WTC11 (cell line): ENCODE results near the gene ADCY6. TPM values are rescaled to one million over a fixed set of nuclear protein-coding genes. Genes with fewer than 3 reads are reported as not detected.

Experiments
- ATAC-seq: fragments of 200-7000 bp; cut with Tn5 transposase; 2 replicates; pipeline ENCODE4 v1.10.0; 2021; ENCODE audit warnings: mild to moderate bottlenecking, moderate library complexity
- CTCF ChIA-PET: fragments of 300-600 bp; sonication (Branson Sonifier 250); formaldehyde crosslinking; loops from one replicate; lab custom pipeline; 2021; ENCODE audit warnings: antibody characterized with exemption; lab: Charles Lee
- POLR2A ChIA-PET: fragments of 350-600 bp; sonication (Branson Sonifier 250); formaldehyde crosslinking; loops from one replicate; lab custom pipeline; 2021; ENCODE audit warnings: antibody characterized with exemption; lab: Charles Lee
- DNase-seq: peaks from one replicate; pipeline ENCODE4 v3.0.0; 2021; ENCODE audit warnings: low spot score
- H3K27ac Mint-ChIP-seq: 2 replicates; pipeline ENCODE4 v1.8.0; 2021; ENCODE audit warnings: mixed read lengths
- H3K27me3 Mint-ChIP-seq: 2 replicates; pipeline ENCODE4 v1.8.0; 2021; ENCODE audit warnings: low read depth, mild to moderate bottlenecking, moderate library complexity, mixed read lengths
- H3K36me3 Mint-ChIP-seq: 2 replicates; pipeline ENCODE4 v1.8.0; 2021; ENCODE audit warnings: mixed read lengths
- H3K4me1 Mint-ChIP-seq: 2 replicates; pipeline ENCODE4 v1.8.0; 2022; ENCODE audit warnings: mixed read lengths
- H3K4me3 Mint-ChIP-seq: 2 replicates; pipeline ENCODE4 v1.8.0; 2021; ENCODE audit warnings: mild to moderate bottlenecking, moderate library complexity, mixed read lengths
- H3K9me3 Mint-ChIP-seq: 2 replicates; pipeline ENCODE4 v1.8.0; 2021; ENCODE audit warnings: mixed read lengths
- ELF4 ChIP-seq: sonication (generic); formaldehyde crosslinking; IDR thresholded peaks from 2 replicates; pipeline ENCODE4 v1.8.1; 2022; ENCODE audit warnings: low read depth, mild to moderate bottlenecking, moderate library complexity, missing genetic modification reagents
- FOXK1 ChIP-seq: sonication (generic); formaldehyde crosslinking; IDR thresholded peaks from 2 replicates; pipeline ENCODE4 v1.8.0; 2022; ENCODE audit warnings: mild to moderate bottlenecking, moderate library complexity, missing genetic modification reagents
- FOXP1 ChIP-seq: sonication (generic); formaldehyde crosslinking; IDR thresholded peaks from 2 replicates; pipeline ENCODE4 v1.8.0; 2022; ENCODE audit warnings: missing genetic modification reagents, mild to moderate bottlenecking, moderate library complexity, borderline replicate concordance
- IRF2 ChIP-seq: sonication (generic); formaldehyde crosslinking; IDR thresholded peaks from 2 replicates; pipeline ENCODE4 v1.8.0; 2022; ENCODE audit warnings: low read depth, missing genetic modification reagents, borderline replicate concordance
- NR3C1 ChIP-seq: sonication (generic); formaldehyde crosslinking; conservative IDR thresholded peaks from 2 replicates; pipeline ENCODE4 v1.8.1; 2023; ENCODE audit warnings: low read depth, mild to moderate bottlenecking, missing genetic modification reagents
- PRRX2 ChIP-seq: fragments of 250-450 bp; sonication (Bioruptor Pico); IDR thresholded peaks from 2 replicates; pipeline ENCODE4 v1.8.0; 2021; ENCODE audit warnings: mild to moderate bottlenecking
- SMAD4 ChIP-seq: sonication (generic); formaldehyde crosslinking; IDR thresholded peaks from 2 replicates; pipeline ENCODE4 v1.8.0; 2022; ENCODE audit warnings: mild to moderate bottlenecking, missing genetic modification reagents
- TP53 ChIP-seq: sonication (generic); formaldehyde crosslinking; IDR thresholded peaks from 2 replicates; pipeline ENCODE4 v1.8.1; 2023; ENCODE audit warnings: mild to moderate bottlenecking, missing genetic modification reagents
- ZNF263 ChIP-seq: sonication (generic); formaldehyde crosslinking; IDR thresholded peaks from 2 replicates; pipeline ENCODE4 v1.8.1; 2022; ENCODE audit warnings: low read depth, mild to moderate bottlenecking, moderate library complexity, missing genetic modification reagents
- ZNF317 ChIP-seq: sonication (generic); formaldehyde crosslinking; IDR thresholded peaks from 2 replicates; pipeline ENCODE4 v1.8.1; 2023; ENCODE audit warnings: low read depth, mild to moderate bottlenecking, moderate library complexity, missing genetic modification reagents, borderline replicate concordance
- ZNF396 ChIP-seq: fragments of 250-450 bp; sonication (Bioruptor Pico); IDR thresholded peaks from 2 replicates; pipeline ENCODE4 v1.8.0; 2021; ENCODE audit warnings: mild to moderate bottlenecking, moderate library complexity, borderline replicate concordance
- ZNF423 ChIP-seq: fragments of 250-450 bp; sonication (Bioruptor Pico); IDR thresholded peaks from 2 replicates; pipeline ENCODE4 v2.1.2; 2022; ENCODE audit warnings: mild to moderate bottlenecking, moderate library complexity
- ZNF671 ChIP-seq: fragments of 250-450 bp; sonication (Bioruptor Pico); IDR thresholded peaks from 2 replicates; pipeline ENCODE4 v1.8.0; 2021; ENCODE audit warnings: mild to moderate bottlenecking
- total RNA-seq: library from RNA; stranded (reverse); gene quantifications from 3 replicates; pipeline ENCODE4 v1.2.3, GENCODE V29; 2021
- TF ChIP-seq, protein P1 (sequence below): fragments of 250-450 bp; sonication (Bioruptor Pico); conservative IDR thresholded peaks from 2 replicates; pipeline ENCODE4 v1.9.0; 2021; ENCODE audit warnings: mild to moderate bottlenecking
- TF ChIP-seq, protein P2 (sequence below): sonication (generic); formaldehyde crosslinking; IDR thresholded peaks from 2 replicates; pipeline ENCODE4 v1.8.0; 2022; ENCODE audit warnings: mild to moderate bottlenecking, missing genetic modification reagents
- TF ChIP-seq, protein P3 (sequence below): fragments of 250-450 bp; sonication (Bioruptor Pico); IDR thresholded peaks from 2 replicates; pipeline ENCODE4 v2.1.2; 2022; ENCODE audit warnings: mild to moderate bottlenecking, moderate library complexity
- TF ChIP-seq, protein P4 (sequence below): sonication (generic); formaldehyde crosslinking; IDR thresholded peaks from 2 replicates; pipeline ENCODE4 v1.8.0; 2023; ENCODE audit warnings: missing genetic modification reagents
- TF ChIP-seq, protein P5 (sequence below): sonication (generic); formaldehyde crosslinking; IDR thresholded peaks from 2 replicates; pipeline ENCODE4 v1.8.0; 2022; ENCODE audit warnings: mild to moderate bottlenecking, missing genetic modification reagents
- TF ChIP-seq, protein P6 (sequence below): sonication (generic); formaldehyde crosslinking; IDR thresholded peaks from 2 replicates; pipeline ENCODE4 v1.8.1; 2022; ENCODE audit warnings: missing genetic modification reagents, borderline replicate concordance
- TF ChIP-seq, protein P7 (sequence below): fragments of 250-450 bp; sonication (Bioruptor Pico); IDR thresholded peaks from 2 replicates; pipeline ENCODE4 v1.8.0; 2021; ENCODE audit warnings: mild to moderate bottlenecking

The ADCY6 gene
- total RNA-seq, 1 experiment from 2014 or later, result 12.8 TPM

DNA sequence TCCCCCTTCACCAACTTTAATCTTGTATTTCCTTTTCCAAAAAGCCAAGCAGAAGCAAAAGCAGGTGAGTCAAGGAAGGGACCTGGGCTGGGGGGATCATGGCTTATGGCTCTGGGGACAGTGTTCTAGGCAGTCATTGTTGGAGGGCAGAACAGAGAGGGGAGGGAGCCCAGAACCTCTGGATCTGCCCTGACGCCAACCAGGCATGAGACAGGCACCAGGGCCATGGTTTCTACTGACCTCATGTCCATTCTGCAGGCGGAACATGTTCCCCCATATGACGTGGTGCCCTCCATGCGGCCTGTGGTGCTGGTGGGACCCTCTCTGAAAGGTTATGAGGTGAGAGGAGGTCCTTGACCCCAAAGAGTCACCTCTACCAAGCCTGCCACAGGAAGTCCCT lies 36.0 kb upstream of the ADCY6 start:
- no peaks in the 10 kb centered on the region for H3K9me3 Mint-ChIP-seq
- ATAC-seq, result no peak
- TF ChIP-seq, protein P1, sequence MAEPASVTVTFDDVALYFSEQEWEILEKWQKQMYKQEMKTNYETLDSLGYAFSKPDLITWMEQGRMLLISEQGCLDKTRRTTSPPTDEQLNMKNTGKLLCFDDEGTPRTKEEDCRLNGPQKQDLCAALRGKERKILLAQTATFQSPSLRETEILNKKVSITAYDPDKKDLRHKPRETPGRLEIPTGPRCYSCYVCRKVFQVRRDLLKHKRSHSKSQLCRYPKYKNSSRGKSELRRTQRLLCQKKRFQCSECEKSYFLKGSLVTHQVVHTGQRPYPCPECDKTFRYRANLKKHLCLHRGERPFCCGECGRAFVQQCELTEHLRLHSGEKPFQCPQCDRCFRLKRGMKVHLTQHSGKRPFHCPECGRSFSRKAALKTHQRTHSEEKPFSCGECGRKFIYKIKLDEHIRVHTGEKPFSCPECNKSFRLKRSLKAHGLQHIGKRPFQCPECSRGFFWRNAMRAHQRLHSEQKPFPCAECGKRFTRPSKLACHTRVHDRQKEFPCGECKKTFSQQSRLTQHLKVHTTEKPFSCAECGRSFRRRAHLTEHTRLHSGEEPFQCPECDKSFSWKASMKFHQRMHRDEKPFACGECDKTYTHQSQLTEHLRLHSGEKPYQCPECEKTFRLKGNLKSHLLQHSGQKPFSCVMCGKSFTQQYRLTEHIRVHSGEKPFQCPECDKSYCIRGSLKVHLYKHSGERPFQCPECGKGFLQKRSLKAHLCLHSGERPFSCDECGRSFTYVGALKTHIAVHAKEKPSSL, result no peak
- no peak for TF ChIP-seq ZNF671 (CRISPR knock-in tag)
- TF ChIP-seq SMAD4 (CRISPR knock-in tag), result no peak
- no peak for TF ChIP-seq ZNF423 (CRISPR knock-in tag)
- TF ChIP-seq PRRX2 (CRISPR knock-in tag), result no peak
- TF ChIP-seq ZNF263 (CRISPR knock-in tag), result no peak
- TF ChIP-seq, protein P2, sequence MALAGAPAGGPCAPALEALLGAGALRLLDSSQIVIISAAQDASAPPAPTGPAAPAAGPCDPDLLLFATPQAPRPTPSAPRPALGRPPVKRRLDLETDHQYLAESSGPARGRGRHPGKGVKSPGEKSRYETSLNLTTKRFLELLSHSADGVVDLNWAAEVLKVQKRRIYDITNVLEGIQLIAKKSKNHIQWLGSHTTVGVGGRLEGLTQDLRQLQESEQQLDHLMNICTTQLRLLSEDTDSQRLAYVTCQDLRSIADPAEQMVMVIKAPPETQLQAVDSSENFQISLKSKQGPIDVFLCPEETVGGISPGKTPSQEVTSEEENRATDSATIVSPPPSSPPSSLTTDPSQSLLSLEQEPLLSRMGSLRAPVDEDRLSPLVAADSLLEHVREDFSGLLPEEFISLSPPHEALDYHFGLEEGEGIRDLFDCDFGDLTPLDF (CRISPR knock-in tag), result no peak
- TF ChIP-seq ELF4 (CRISPR knock-in tag), result no peak
- TF ChIP-seq IRF2, result no peak
- TF ChIP-seq NR3C1 (CRISPR knock-in tag), result no peak
- no peak for TF ChIP-seq ZNF317
- no peak for TF ChIP-seq TP53 (CRISPR knock-in tag)
- no peak for TF ChIP-seq ZNF396
- TF ChIP-seq, protein P3, sequence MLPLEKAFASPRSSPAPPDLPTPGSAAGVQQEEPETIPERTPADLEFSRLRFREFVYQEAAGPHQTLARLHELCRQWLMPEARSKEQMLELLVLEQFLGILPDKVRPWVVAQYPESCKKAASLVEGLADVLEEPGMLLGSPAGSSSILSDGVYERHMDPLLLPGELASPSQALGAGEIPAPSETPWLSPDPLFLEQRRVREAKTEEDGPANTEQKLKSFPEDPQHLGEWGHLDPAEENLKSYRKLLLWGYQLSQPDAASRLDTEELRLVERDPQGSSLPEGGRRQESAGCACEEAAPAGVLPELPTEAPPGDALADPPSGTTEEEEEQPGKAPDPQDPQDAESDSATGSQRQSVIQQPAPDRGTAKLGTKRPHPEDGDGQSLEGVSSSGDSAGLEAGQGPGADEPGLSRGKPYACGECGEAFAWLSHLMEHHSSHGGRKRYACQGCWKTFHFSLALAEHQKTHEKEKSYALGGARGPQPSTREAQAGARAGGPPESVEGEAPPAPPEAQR (CRISPR knock-in tag), result no peak
- TF ChIP-seq, protein P4, sequence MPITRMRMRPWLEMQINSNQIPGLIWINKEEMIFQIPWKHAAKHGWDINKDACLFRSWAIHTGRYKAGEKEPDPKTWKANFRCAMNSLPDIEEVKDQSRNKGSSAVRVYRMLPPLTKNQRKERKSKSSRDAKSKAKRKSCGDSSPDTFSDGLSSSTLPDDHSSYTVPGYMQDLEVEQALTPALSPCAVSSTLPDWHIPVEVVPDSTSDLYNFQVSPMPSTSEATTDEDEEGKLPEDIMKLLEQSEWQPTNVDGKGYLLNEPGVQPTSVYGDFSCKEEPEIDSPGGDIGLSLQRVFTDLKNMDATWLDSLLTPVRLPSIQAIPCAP (CRISPR knock-in tag), result no peak
- TF ChIP-seq, protein P5, sequence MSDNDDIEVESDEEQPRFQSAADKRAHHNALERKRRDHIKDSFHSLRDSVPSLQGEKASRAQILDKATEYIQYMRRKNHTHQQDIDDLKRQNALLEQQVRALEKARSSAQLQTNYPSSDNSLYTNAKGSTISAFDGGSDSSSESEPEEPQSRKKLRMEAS (CRISPR knock-in tag), result no peak
- TF ChIP-seq, protein P6, sequence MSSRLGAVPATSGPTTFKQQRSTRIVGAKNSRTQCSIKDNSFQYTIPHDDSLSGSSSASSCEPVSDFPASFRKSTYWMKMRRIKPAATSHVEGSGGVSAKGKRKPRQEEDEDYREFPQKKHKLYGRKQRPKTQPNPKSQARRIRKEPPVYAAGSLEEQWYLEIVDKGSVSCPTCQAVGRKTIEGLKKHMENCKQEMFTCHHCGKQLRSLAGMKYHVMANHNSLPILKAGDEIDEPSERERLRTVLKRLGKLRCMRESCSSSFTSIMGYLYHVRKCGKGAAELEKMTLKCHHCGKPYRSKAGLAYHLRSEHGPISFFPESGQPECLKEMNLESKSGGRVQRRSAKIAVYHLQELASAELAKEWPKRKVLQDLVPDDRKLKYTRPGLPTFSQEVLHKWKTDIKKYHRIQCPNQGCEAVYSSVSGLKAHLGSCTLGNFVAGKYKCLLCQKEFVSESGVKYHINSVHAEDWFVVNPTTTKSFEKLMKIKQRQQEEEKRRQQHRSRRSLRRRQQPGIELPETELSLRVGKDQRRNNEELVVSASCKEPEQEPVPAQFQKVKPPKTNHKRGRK (CRISPR knock-in tag), result no peak
- no peak for TF ChIP-seq FOXP1 (CRISPR knock-in tag)
- TF ChIP-seq, protein P7, sequence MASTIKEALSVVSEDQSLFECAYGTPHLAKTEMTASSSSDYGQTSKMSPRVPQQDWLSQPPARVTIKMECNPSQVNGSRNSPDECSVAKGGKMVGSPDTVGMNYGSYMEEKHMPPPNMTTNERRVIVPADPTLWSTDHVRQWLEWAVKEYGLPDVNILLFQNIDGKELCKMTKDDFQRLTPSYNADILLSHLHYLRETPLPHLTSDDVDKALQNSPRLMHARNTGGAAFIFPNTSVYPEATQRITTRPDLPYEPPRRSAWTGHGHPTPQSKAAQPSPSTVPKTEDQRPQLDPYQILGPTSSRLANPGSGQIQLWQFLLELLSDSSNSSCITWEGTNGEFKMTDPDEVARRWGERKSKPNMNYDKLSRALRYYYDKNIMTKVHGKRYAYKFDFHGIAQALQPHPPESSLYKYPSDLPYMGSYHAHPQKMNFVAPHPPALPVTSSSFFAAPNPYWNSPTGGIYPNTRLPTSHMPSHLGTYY (CRISPR knock-in tag), result no peak
- no peak for TF ChIP-seq FOXK1 (CRISPR knock-in tag)
- TF ChIP-seq, all 79 proteins: peak for 0
- Mint-ChIP-seq H3K27me3 (peaks cover 15% of the 10 kb centered on the region), H3K27ac (no peak overlapping the region), H3K4me1 (peaks cover 21% of the 10 kb centered on the region), H3K36me3 (peaks cover 10% of the 10 kb centered on the region), H3K4me3 (no peak overlapping the region)
- ChIA-PET POLR2A (no interaction called here), CTCF (interaction anchor here (2.9 kb wide), 1 partner anchor 10 kb away, joined by 24 read pairs; no protein-coding TSS in a partner anchor)
- DNase-seq, result no peak
